Esophagus squamous epithelium (tissue), 4 donors: Measurements from ENCODE around the gene MOV10.

ENCODE experiments used
- CTCF ChIP-seq, 6 experiments: fragments of 450-650 bp in 4 of 6; fragments of 200-600 bp in 2 of 6; sonication (generic) in 2 of 6; IDR thresholded peaks; one replicate each; pipeline ENCODE4 v1.5.1; 2016 to 2019; ENCODE audit warnings: antibody characterized with exemption in 6 of 6, mild to moderate bottlenecking in 4 of 6, moderate library complexity in 4 of 6
- POLR2A ChIP-seq, 4 donors: fragments of 450-650 bp; IDR thresholded peaks; one replicate each; pipeline ENCODE4 v1.6.1; 2017; ENCODE audit warnings: antibody characterized with exemption in 4 of 4, mild to moderate bottlenecking in 4 of 4, moderate library complexity in 3 of 4

DNA sequence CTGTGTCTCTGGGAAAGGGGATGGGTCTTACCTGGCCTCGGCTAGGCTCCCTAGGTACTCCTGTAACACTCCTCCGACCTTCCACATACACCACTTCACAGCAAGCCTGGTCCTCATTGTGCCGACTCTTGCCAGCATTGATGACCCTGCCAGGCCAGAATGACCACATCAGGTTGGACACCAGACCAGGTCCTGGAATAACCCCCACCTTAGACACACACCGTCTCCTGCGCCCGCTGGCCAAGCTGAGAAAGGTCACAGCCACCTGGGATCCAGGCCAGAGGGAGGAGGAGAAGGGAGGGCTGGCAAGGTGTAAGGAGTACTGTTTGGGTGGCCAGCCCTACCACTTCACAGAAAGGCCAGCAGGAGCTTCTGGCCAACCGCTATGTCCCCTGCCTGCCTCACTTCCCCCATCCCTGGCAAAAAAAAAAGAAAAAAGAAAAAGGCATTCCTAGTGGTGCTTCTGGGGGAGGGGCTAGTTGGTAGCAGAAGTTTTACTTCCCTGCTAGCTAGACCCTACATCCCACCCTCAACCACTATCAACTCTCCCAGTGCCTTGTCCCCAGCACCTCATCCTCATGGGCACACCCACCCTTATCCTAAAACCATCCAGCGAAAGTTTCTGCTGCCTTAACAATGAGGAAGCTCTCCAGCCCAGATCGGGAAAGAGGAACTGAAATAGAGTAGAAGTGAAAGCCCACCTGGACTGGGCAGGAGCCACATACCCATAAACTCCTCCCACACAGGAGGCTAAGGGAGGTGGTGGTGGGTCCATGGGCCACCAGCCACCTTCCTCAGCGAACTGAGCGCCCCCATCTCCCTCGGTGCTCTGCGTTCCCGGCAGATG is 39.2 kb downstream of the MOV10 start:
- TF ChIP-seq POLR2A (IDR thresholded peaks at IDR 0.05) = no peak
- no peak for TF ChIP-seq CTCF (IDR thresholded peaks at IDR 0.05)
